Kidney (tissue), 14 donors: ENCODE measurements around the gene RILP. TPM values are rescaled to one million over a fixed set of nuclear protein-coding genes. Genes with fewer than 3 reads are reported as not detected.

ENCODE experiments used
- DNase-seq, 5 donors: peaks; one replicate each; pipeline ENCODE4 v3.0.0-alpha.2; 2013 to 2020
- FAIRE-seq: peaks from 2 replicates; lab custom pipeline; 2012; peaks lifted over from hg19 to GRCh38; lab: Jason Lieb, UNC
- H3K27ac ChIP-seq, 2 donors: one replicate each; pipeline ENCODE4 v1.7.0; 2013; ENCODE audit warnings: low read depth in 2 of 2, low read length in 2 of 2, inconsistent platforms in 1 of 2
- H3K27me3 ChIP-seq: one replicate; pipeline ENCODE4 v1.7.1; 2013; ENCODE audit warnings: low read length, inconsistent platforms; ENCODE audit not compliant: control insufficient read depth, insufficient read depth
- H3K36me3 ChIP-seq, 3 donors: one replicate each; pipeline versions ENCODE4 v1.7.0 to v1.7.1; 2013; ENCODE audit warnings: low read length in 3 of 3, control low read depth in 1 of 3, inconsistent platforms in 1 of 3; ENCODE audit not compliant: insufficient read depth in 3 of 3, control insufficient read depth in 2 of 3
- H3K4me1 ChIP-seq, 3 donors: one replicate each; pipeline versions ENCODE4 v1.7.0 to v1.7.1; 2013; ENCODE audit warnings: low read length in 3 of 3, inconsistent platforms in 1 of 3, low read depth in 1 of 3; ENCODE audit not compliant: control insufficient read depth in 2 of 3, insufficient read depth in 2 of 3
- H3K4me3 ChIP-seq, 3 donors: one replicate each; pipeline versions ENCODE4 v1.7.0 to v1.8.1; 2013; ENCODE audit warnings: low read length in 3 of 3, control low read depth in 1 of 3, inconsistent platforms in 1 of 3
- H3K9ac ChIP-seq, 3 donors: one replicate each; pipeline versions ENCODE4 v1.7.0 to v1.7.1; 2013; ENCODE audit warnings: low read length in 3 of 3, control low read depth in 1 of 3, inconsistent platforms in 1 of 3
- H3K9me3 ChIP-seq, 3 donors: one replicate each; pipeline versions ENCODE4 v1.7.0 to v1.7.1; 2013; ENCODE audit warnings: low read length in 3 of 3, control low read depth in 1 of 3, inconsistent platforms in 1 of 3; ENCODE audit not compliant: control insufficient read depth in 2 of 3, insufficient read depth in 1 of 3
- intact Hi-C: fragments of 100-400 bp; cut with DNase I; formaldehyde crosslinking; loops from one replicate; pipeline ENCODE4 v1.11.1; 2022
- polyA plus RNA-seq: library from polyadenylated mRNA; stranded (reverse); fragments of 350-450 nt; fragmentation: Illumina TruSeq; extraction: RNeasy Lipid Tissue Mini Kit (QIAGEN cat#74804); gene quantifications from one replicate; pipeline ENCODE4 v1.2.3, GENCODE V29; 2014; ENCODE audit warnings: low read depth, low replicate concordance; ENCODE audit not compliant: insufficient read depth
- total RNA-seq: library from RNA; stranded (reverse); fragmentation: NEBNext Ultra II Directional; extraction: Animal tissue kit (Norgen Biotek cat#: 25700); gene quantifications from one replicate; pipeline ENCODE4 v1.2.1, GENCODE V29; 2021
- TF ChIP-seq, protein P1 (sequence below): IDR thresholded peaks from 3 replicates; pipeline ENCODE4 v1.5.1; 2012; ENCODE audit warnings: mild to moderate bottlenecking, moderate library complexity, borderline replicate concordance; ENCODE audit not compliant: insufficient read depth; ENCODE audit errors: extremely low read depth
- donor health status: control.
- donor health status: control.
- donor health status: control.
- donor health status: control.
- donor health status: control.
- donor health status: DM: yes; HTN: yes; CAD: no.
- donor health status: Normal renal cell carcinoma (clear cell type).

RILP gene
- total and polyA plus RNA-seq, 2 donors from 2014 or later, result 17.1 to 26.6 TPM

DNA sequence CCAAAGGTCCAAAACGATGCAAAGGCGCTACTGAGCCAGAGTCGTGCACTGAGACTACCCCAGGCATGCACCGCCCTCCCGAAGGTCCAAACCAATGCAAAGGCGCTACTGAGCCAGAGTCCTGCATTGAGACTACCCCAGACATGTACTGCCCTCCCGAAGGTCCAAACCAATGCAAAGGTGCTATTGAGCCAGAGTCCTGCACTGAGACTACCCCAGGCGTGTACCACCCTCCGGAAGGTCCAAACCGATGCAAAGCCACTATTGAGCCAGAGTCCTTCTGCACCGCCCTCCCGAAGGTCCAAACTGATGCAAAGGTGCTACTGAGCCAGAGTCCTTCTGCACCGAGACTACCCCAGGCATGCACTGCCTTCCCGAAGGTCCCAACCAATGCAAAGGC, 48.1 kb downstream of the RILP start:
- H3K9ac ChIP-seq, result no peak overlapping the region
- H3K4me3 ChIP-seq, result no peak overlapping the region
- H3K36me3 ChIP-seq, result peaks cover 0 to 8% (median 5%) of the 10 kb centered on the region in 3 donors
- TF ChIP-seq, protein P1, sequence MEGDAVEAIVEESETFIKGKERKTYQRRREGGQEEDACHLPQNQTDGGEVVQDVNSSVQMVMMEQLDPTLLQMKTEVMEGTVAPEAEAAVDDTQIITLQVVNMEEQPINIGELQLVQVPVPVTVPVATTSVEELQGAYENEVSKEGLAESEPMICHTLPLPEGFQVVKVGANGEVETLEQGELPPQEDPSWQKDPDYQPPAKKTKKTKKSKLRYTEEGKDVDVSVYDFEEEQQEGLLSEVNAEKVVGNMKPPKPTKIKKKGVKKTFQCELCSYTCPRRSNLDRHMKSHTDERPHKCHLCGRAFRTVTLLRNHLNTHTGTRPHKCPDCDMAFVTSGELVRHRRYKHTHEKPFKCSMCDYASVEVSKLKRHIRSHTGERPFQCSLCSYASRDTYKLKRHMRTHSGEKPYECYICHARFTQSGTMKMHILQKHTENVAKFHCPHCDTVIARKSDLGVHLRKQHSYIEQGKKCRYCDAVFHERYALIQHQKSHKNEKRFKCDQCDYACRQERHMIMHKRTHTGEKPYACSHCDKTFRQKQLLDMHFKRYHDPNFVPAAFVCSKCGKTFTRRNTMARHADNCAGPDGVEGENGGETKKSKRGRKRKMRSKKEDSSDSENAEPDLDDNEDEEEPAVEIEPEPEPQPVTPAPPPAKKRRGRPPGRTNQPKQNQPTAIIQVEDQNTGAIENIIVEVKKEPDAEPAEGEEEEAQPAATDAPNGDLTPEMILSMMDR, result no peak
- no peak overlapping the region for H3K27ac ChIP-seq
- H3K27me3 ChIP-seq, result no peaks in the 10 kb centered on the region
- no peak for FAIRE-seq
- peaks cover 0 to 22% (median 19%) of the 10 kb centered on the region in 3 donors for H3K4me1 ChIP-seq
- no peak for DNase-seq
- intact Hi-C loops, result no loop called here
- H3K9me3 ChIP-seq, result no peaks in the 10 kb centered on the region

DNA sequence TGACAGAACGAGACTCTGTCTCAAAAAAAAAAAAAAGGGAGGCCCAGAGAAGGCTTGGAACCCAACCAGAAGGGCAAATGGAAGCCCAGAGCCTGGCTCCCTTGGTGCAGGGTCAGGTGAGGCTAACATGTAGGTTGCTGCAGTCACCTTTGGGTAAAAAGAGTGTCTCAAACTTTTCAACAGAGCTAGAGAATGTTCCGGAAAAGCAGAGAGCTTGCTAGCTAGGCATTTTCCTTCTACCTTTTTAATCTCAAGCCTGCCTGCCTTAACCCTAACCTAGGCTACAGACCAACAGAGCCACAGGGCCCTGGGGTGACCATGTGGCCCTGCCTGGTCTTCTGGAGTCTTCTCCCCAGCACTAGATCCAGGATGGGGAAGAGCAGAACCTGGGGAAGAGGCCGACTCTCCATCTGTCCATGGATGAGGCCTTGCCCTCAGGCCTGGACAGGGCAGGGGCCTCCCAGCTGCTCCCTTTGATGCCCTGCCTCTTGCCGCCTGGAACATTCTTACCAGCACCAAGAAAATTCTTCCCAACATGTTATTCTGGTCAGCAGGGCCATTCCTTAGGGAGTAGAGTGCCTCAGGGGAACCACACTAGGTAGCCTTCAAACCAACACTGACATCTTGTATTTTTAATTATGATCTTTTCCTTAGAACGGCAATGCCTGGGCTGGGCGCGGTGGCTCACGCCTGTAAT, 51.1 kb downstream of the RILP start:
- no peak for FAIRE-seq
- TF ChIP-seq, protein P1, result no peak
- Histone ChIP-seq H3K27me3 (no peaks in the 10 kb centered on the region), H3K36me3 (peaks cover 0 to 8% (median 5%) of the 10 kb centered on the region in 3 donors), H3K9me3 (no peaks in the 10 kb centered on the region), H3K9ac (no peak overlapping the region), H3K27ac (no peak overlapping the region), H3K4me3 (no peak overlapping the region), H3K4me1 (peaks cover 0 to under 1% (median 0%) of the 10 kb centered on the region in 3 donors)
- DNase-seq, result no peak
- intact Hi-C loops, result no loop called here

DNA sequence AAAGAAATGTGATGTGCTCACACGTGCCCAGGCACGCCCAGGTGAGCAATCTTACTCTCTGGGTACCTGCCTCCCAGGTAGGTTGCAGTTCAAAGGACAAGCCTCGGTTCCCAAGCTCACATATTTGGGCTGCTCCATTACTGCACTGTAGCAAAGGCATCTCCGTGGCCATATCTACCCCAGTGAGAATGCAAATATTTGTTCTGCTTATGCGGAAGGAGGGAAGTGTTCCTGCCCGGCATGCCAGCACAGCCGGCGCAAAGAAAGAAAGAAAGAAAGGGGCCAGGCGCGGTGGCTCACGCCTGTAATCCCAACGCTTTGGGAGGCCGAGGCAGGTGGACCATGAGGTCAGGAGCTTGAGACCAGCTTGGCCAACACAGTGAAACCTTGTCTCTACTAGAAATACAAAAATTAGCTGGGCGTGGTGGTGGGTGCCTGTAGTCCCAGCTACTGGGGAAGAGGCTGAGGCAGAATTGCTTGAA, 51.8 kb downstream of the RILP start:
- no peaks in the 10 kb centered on the region for H3K9me3 ChIP-seq
- no peak overlapping the region for H3K4me3 ChIP-seq
- FAIRE-seq (no peak), DNase-seq (no peak)
- no peaks in the 10 kb centered on the region for H3K4me1 ChIP-seq
- H3K9ac ChIP-seq, result no peak overlapping the region
- H3K27ac ChIP-seq, result no peak overlapping the region
- TF ChIP-seq, protein P1, result no peak
- H3K27me3 ChIP-seq, result no peaks in the 10 kb centered on the region
- peaks cover 0 to 8% (median 7%) of the 10 kb centered on the region in 3 donors for H3K36me3 ChIP-seq
- intact Hi-C loops, result no loop called here

Other genes starting within 250 kb of the RILP start
- 495 TPM for gene YWHAE, start 249.6 kb downstream of the RILP start, total RNA-seq
- gene YWHAE, start 249.6 kb downstream of the RILP start, polyA plus RNA-seq, result 591 TPM
- gene CRK, start 193.6 kb downstream of the RILP start, total RNA-seq, result 61.3 TPM
- 26.8 TPM for gene CRK, start 193.6 kb downstream of the RILP start, polyA plus RNA-seq
- gene MYO1C, start 157.2 kb downstream of the RILP start, total RNA-seq, result 225 TPM
- 62.7 TPM for gene MYO1C, start 157.2 kb downstream of the RILP start, polyA plus RNA-seq
- 46.2 TPM for gene INPP5K, start 133.3 kb downstream of the RILP start, total RNA-seq
- gene INPP5K, start 133.3 kb downstream of the RILP start, polyA plus RNA-seq, result 36.1 TPM
- gene PITPNA, start 87.1 kb downstream of the RILP start, total RNA-seq, result 88.5 TPM
- 45.2 TPM for gene PITPNA, start 87.1 kb downstream of the RILP start, polyA plus RNA-seq
- gene SLC43A2, start 21.0 kb downstream of the RILP start, total RNA-seq, result 48.9 TPM
- 60.4 TPM for gene SLC43A2, start 21.0 kb downstream of the RILP start, polyA plus RNA-seq
- 20.1 TPM for gene SCARF1, start 4.1 kb downstream of the RILP start, total RNA-seq
- 7.0 TPM for gene SCARF1, start 4.1 kb downstream of the RILP start, polyA plus RNA-seq
- gene PRPF8, start 35.0 kb upstream of the RILP start, total RNA-seq, result 236 TPM
- gene PRPF8, start 35.0 kb upstream of the RILP start, polyA plus RNA-seq, result 181 TPM
- 6.2 TPM for gene TLCD2, start 60.5 kb upstream of the RILP start, total RNA-seq
- gene TLCD2, start 60.5 kb upstream of the RILP start, polyA plus RNA-seq, result 1.3 TPM
- gene WDR81, start 74.8 kb upstream of the RILP start, total RNA-seq, result 28.5 TPM
- 16.1 TPM for gene WDR81, start 74.8 kb upstream of the RILP start, polyA plus RNA-seq
- gene SERPINF2, start 93.0 kb upstream of the RILP start, total RNA-seq, result 30.6 TPM
- 209 TPM for gene SERPINF2, start 93.0 kb upstream of the RILP start, polyA plus RNA-seq
- 121 TPM for gene SERPINF1, start 112.2 kb upstream of the RILP start, total RNA-seq
- gene SERPINF1, start 112.2 kb upstream of the RILP start, polyA plus RNA-seq, result 36.2 TPM
- gene SMYD4, start 180.0 kb upstream of the RILP start, total RNA-seq, result 12.2 TPM
- 3.4 TPM for gene SMYD4, start 180.0 kb upstream of the RILP start, polyA plus RNA-seq
- gene RPA1, start 180.1 kb upstream of the RILP start, total RNA-seq, result 89.0 TPM
- gene RPA1, start 180.1 kb upstream of the RILP start, polyA plus RNA-seq, result 26.1 TPM